GM18511 (cell line): Measurements from ENCODE around the gene SLC1A6.
"Not testable (repeated sequence)": the region's sequence is repeated elsewhere in the genome, so short reads cannot be mapped to it uniquely, and the experiment has no call there.

ENCODE experiments used
- ATAC-seq: cut with Tn5 transposase; IDR thresholded peaks from one replicate; pipeline ENCODE4 v1.9.1; 2021; ENCODE audit warnings: mild to moderate bottlenecking, moderate library complexity; ENCODE audit not compliant: unreplicated experiment

SLC1A6 gene

DNA sequence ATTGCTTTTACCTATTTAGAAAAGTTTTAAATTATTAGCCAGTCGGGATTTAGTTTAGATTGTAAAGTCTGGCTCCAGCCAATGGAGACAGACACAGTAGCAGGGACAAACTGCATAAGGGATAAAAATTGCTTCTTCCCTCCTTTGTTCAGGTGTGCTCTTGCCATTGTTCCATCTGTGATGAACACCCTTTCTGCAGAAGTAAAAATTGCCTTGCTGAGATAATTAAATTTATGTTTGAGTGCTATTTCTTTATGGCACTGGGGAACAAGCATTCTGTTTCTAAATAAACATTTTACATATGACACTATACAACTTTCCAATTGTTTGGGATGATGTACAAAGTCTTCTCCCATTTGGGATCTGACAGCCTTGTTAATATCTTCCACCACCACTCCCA lies 20.4 kb downstream of the SLC1A6 start:
- no peak for ATAC-seq

DNA sequence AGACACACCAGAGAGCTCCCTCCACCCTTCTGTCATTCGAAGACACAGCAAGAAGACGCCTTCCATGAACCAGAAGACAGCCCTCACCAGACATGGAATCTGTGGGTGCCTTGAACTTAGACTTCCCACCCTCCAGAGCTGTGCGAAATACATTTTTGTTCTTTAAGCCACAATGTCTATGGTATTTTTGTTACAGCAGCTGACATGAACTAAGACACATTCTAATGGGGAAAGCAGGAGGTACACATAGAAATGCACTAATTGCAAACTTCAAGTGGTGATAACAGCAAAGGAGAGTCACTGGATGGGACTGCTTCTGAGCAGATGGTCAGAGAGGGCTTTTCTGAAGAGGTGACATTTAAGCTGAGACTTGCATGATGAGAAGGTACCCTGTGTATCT lies 22.2 kb downstream of the SLC1A6 start:
- ATAC-seq, result no peak

DNA sequence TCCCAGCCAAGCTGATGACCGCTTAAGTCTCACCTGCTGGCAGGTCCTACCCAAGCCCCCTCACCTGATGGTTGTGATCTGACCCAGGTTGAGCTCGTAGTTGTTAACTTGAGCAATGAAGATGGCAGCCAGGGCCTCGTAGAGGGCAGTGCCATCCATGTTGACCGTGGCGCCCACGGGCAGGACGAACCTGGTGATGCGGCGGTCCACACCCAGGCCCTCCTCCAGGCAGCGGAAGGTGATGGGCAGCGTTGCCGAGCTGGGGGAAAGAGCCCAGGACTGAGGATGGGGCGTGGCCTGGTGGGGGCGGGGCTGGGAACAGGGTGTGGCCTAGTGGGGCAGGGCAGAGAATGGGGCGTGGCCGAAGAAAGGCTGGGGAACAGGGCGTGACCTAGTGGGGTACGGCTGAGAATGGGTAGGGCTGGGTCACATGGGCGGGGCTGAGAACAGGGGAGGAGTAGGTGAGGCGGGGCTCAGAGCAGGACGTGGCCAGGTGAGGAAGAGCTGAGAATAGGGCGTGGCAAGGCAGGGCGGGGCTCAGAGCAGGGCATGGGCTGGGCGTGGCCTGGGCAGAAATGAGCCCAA lies 25.5 kb downstream of the SLC1A6 start:
- no peak for ATAC-seq

DNA sequence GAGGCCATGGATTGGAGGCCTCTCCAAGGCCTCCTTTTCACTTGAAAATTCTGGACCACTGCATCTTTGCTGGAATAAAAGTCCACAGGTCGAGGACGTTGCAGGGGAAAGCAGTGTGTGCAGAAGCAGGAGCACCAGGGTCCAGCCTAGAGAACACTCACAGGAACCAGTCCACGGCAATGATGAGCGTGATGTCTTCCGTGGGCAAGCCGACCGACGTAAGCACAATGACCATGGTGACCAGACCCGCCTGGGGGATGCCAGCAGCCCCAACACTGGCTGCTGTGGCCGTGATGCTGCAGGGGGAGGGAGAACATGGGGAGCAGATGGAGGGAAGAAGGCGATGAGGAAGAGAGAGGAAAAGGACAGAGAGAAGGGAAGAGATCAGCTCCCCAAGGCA lies 26.9 kb downstream of the SLC1A6 start:
- ATAC-seq, result no peak

- no peak for ATAC-seq
Measured at GRCh38 chr19:14950421-14950820, 29.2 kb downstream of the SLC1A6 start.

DNA sequence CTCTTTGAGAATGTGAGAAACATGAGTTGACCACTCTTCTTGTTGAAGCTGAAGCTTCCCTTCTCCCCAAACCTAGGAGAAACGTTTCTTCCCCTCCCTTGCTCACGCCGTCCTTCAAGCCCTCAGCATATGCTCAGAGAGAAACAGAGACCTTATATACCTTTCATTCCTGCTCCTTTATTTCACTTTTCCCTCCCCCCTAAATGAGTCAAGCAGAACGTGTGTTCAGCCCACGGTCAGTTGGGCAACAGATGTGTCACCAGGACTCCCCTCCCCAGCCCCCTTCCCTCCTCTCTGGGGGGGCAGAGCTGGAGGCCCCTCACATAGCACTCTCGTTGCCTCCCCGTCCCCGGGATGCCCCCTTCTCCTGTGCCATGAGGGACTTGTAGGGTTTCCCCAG lies 29.8 kb downstream of the SLC1A6 start:
- no peak for ATAC-seq

DNA sequence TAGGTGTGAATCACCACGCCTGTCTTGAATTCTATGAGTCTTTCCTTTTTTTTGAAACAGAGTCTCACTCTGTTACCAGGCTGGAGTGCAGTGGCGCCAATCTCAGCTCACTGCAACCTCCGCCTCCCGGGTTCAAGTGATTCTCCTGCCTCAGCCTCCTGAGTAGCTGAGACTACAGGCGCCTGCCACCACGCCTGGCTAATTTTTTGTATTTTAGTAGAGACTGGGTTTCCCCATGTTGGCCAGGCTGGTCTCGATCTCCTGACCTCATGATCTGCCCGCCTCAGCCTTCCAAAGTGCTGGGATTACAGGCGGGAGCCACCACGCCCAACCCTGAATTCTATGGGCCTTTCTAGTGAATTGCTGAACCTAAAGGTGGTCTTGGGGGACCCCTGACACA lies 30.3 kb downstream of the SLC1A6 start:
- not testable (repeated sequence) for ATAC-seq

GRCh38 chr19:14944456-14944855 lies 35.2 kb downstream of the SLC1A6 start:
- no peak for ATAC-seq

DNA sequence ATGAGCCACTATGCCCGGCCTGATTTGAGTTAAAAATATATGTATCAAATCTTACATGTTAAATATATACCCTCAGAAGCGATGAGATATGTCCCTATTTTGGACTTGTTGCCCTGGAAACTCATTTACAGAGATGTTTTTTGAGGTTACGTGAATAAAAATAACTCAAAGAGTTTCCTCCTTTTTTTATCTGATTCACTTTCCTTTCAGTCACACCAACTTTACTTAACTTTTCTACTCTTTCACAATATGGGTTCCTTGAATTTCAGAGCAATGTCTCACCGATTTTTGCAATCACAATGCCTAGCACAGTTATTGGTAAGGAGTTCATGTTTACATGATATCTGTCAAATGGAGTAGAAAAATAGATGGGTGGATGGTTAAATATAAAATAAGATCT lies 36.1 kb downstream of the SLC1A6 start:
- ATAC-seq, result no peak

- no peak for ATAC-seq
Measured at GRCh38 chr19:14941189-14941588, 38.5 kb downstream of the SLC1A6 start, which contains the start of gene OR7C2. OR7C2 (plus strand) TSS chr19:14941489; CDS start chr19:14941489, 0 bp downstream.

- no peak for ATAC-seq
Measured at GRCh38 chr19:14940266-14940665, 39.4 kb downstream of the SLC1A6 start.

DNA sequence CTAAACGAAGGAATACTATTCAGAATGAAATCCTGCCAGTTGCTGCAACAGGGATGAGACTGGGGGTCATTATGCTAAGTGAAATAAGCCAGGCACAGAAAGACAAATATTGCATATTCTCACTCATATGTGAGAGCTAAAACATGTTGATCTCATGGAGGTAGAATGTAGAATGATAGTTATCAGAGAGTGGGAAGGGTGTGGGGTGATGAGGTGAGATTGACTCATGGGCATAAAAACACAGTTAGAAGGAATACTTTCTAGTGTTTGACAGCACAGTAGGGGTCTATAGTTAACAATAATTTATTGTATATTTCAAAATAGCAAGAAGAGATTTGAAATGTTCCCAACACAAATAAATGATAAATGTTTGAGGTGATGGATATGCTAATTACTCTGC lies 46.2 kb downstream of the SLC1A6 start:
- ATAC-seq, result no peak

DNA sequence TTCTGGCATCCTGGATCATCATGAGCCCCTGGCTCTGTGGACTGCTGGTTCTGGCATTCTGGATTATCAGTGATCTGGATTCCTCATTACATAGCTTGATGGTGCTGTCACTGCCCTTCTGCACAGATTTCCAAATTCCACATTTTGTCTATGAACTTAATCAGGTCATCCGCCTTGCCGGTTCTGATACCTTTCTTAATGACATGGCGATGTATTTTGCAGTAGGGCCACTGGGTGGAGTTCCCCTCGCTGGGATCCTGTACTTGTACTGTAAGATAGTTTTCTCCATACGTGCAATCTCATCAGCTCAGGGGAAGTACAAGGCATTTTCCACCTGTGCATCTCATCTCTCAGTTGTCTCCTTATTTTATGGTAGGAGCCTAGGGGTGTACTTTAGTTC lies 62.8 kb downstream of the SLC1A6 start:
- no peak for ATAC-seq

GRCh38 chr19:14915116-14915515 lies 64.5 kb downstream of the SLC1A6 start:
- ATAC-seq, result no peak

DNA sequence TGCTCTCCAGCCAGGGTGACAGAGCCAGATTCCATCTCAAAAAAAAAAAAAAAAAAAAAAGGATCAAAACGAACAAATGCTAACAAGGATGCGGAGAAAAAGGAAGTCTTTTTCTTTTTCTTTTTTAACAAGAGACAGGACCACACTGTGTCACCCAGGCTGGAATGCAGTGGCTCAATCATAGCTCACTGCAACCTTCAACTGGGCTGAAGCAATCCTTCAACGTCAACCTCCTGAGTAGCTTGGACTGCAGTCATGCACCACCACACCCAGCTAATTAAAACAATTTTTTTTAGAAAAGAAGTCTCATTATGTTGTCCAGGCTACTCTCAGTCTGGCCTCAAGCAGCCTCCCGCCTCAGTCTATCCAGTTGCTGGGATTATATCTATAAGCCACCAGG lies 73.0 kb downstream of the SLC1A6 start:
- ATAC-seq, result no peak

DNA sequence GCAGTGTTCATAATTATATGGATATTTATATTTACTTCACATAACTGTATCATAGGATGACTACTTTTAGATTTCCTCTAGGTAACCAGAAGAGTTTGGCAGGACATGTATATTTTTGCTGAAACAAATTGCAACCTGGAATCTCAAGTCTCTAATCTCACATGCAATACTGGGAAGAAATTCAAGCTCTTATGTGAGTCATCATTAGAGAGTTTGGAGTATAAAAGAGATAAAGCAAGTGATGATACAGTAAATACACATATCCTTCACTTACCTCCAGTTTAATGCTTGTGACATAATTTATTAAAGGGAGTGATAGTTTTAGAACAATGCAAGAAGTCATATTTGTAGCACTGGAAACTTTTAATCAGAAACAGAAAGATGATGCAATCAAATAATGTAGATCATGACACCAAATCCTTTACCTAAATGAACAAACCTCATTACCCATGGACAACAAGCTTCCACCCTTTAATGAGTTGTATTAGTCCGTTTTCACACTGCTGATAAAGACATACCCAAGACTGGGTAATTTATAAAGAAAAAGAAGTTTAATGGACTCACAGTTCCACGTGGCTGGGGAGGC lies 77.9 kb downstream of the SLC1A6 start:
- no peak for ATAC-seq
